ENCODE data around the gene VARS1. TPM values are rescaled to one million over a fixed set of nuclear protein-coding genes. Genes with fewer than 3 reads are reported as not detected.

Gene VARS1
- total and polyA plus RNA-seq, 2 of the 4 experiments (the other 2 are of a cell fraction), result 41.2 to 42.0 TPM

- intact Hi-C loops (cut with micrococcal nuclease) (no loop called here), dilution Hi-C loops (cut with HindIII; ENCODE audit: low sequenced_read_pairs, unreplicated experiment) (no loop called here), in situ Hi-C loops (cut with MboI; ENCODE audit: low sequenced_read_pairs) (no loop called here)
- Histone ChIP-seq H4K20me1 (ENCODE audit: insufficient read depth, low read length) (no peaks in the 10 kb centered on the region), H3K9me1 (ENCODE audit: insufficient read depth, low read length) (no peaks in the 10 kb centered on the region), H4K8ac (ENCODE audit: low read depth in 2 of 2, low read length in 2 of 2) (no peak overlapping the region), H3K36me3 (ENCODE audit: control insufficient read depth, insufficient read depth, low read length) (peaks cover 62% of the 10 kb centered on the region), H2BK120ac (ENCODE audit: low read depth, low read length) (no peak overlapping the region), H3K4ac (ENCODE audit: low read depth, low read length) (no peak overlapping the region), H2AK5ac (ENCODE audit: low read depth, low read length) (no peak overlapping the region), H3K79me1 (ENCODE audit: low read depth in 1 of 2, low read length in 2 of 2) (peaks cover 0 to 10% of the 10 kb centered on the region in 2 experiments; a peak in 3 of 4 replicates), H3K18ac (ENCODE audit: low read depth, low read length) (no peak overlapping the region), H4K5ac (ENCODE audit: low read depth, low read length) (no peak overlapping the region), H3K27ac (ENCODE audit: insufficient read depth, low read length) (no peak overlapping the region), H3K9me3 (ENCODE audit: control insufficient read depth, insufficient read depth, low read length) (no peaks in the 10 kb centered on the region), H2AK9ac (replicated peaks; ENCODE audit: low read depth, low read length, poor library complexity) (no peak overlapping the region), H2BK20ac (ENCODE audit: low read depth, low read length) (no peak overlapping the region), H3K9ac (ENCODE audit: low read depth, low read length) (no peak overlapping the region), H3K14ac (replicated peaks; ENCODE audit: low read depth, low read length) (no peak overlapping the region), H3K56ac (ENCODE audit: extremely low read depth, insufficient read depth, low read length) (no peak overlapping the region), H2BK15ac (ENCODE audit: low read depth, low read length) (no peak overlapping the region), H2BK5ac (ENCODE audit: low read depth, low read length, poor library complexity, severe bottlenecking) (no peak overlapping the region), H3K27me3 (ENCODE audit: control insufficient read depth, insufficient read depth, low read length) (no peaks in the 10 kb centered on the region), H4K91ac (ENCODE audit: insufficient read depth, low read depth, low read length) (no peak overlapping the region), H3K4me3 (ENCODE audit: insufficient read depth, low read depth, low read length) (no peak overlapping the region), H3K23ac (ENCODE audit: low read depth, low read length) (no peak overlapping the region), H3K4me1 (ENCODE audit: control insufficient read depth, insufficient read depth, low read length) (no peaks in the 10 kb centered on the region), H2AFZ (replicated peaks; ENCODE audit: low read length, poor library complexity) (no peak overlapping the region), H3K4me2 (ENCODE audit: low read depth, low read length) (no peak overlapping the region)
- POLR2A ChIA-PET (ENCODE audit: unreplicated experiment), result no interaction called here
- DNase-seq, result no peak
- WGBS, 2 experiments (ENCODE audit: extremely low coverage in 2 of 2, insufficient read length in 1 of 2), result 100% methylated on average over 3 of the region's 15 CpGs; no CpG with 5 or more reads in 1 of the 2 experiments
- no TSS peak for BruUV-seq (replicated peaks)
- CTCF ChIA-PET, result no interaction called here
- TF ChIP-seq ELK1 (IDR thresholded peaks at IDR 0.05; ENCODE audit: borderline replicate concordance, low read depth, low read length) (no peak), RAD21 (IDR thresholded peaks at IDR 0.05; ENCODE audit: low read length) (no peak), CTCF (conservative IDR thresholded peaks at IDR 0.05; ENCODE audit: low read depth, low read length) (no peak), NFE2L2 (IDR thresholded peaks at IDR 0.05; ENCODE audit: low read depth, low read length) (no peak), SMC3 (IDR thresholded peaks at IDR 0.05; ENCODE audit: low read depth, low read length) (no peak), POLR2A (IDR thresholded peaks at IDR 0.05; ENCODE audit: low read depth, low read length) (no peak), RCOR1 (IDR thresholded peaks at IDR 0.05; ENCODE audit: insufficient replicate concordance, low read length) (no peak), CEBPB (IDR thresholded peaks at IDR 0.05; ENCODE audit: low read depth, low read length) (no peak), CHD1 (IDR thresholded peaks at IDR 0.05; ENCODE audit: low read depth, low read length) (no peak), MAFK (IDR thresholded peaks at IDR 0.05; ENCODE audit: low read depth, low read length) (no peak), MXI1 (IDR thresholded peaks at IDR 0.05; ENCODE audit: borderline replicate concordance, low read depth, low read length) (no peak), FOS (IDR thresholded peaks at IDR 0.05; ENCODE audit: low read depth, low read length) (no peak), RFX5 (IDR thresholded peaks at IDR 0.05; ENCODE audit: low read depth, low read length) (no peak), MAZ (IDR thresholded peaks at IDR 0.05; ENCODE audit: borderline replicate concordance, low read depth, low read length) (no peak)
- no peak for ATAC-seq (ENCODE audit: low read depth)
Measured at GRCh38 chr6:31784098-31784925, 11.2 kb downstream of the VARS1 start.

All from IMR-90 (cell line).